ENCODE data around the gene BAIAP2L2.

DNA sequence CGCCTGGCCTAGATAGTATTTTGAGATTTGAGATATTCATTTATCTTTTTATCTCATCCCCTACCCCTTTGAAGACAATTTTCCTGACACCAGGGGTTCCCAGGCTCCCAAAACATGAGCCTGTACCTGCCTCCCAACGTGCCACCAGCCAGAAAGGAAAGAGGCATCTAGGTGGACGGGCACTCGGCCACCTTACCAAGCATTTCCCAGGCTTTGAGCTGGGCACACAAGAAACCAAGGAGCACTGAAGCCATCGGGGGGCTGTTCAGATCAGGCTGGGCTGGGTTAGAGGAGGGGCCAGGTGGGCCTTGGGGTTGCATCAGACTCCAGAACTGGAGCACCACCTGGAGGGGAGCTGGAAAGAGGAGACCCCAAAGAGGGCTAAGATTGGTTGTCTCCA is 28.5 kb upstream of the BAIAP2L2 start:
- TF ChIP-seq ZFP36 (IDR thresholded peaks at IDR 0.05; ENCODE audit: borderline replicate concordance, partially characterized antibody) = no peak
- TF ChIP-seq, protein P1, sequence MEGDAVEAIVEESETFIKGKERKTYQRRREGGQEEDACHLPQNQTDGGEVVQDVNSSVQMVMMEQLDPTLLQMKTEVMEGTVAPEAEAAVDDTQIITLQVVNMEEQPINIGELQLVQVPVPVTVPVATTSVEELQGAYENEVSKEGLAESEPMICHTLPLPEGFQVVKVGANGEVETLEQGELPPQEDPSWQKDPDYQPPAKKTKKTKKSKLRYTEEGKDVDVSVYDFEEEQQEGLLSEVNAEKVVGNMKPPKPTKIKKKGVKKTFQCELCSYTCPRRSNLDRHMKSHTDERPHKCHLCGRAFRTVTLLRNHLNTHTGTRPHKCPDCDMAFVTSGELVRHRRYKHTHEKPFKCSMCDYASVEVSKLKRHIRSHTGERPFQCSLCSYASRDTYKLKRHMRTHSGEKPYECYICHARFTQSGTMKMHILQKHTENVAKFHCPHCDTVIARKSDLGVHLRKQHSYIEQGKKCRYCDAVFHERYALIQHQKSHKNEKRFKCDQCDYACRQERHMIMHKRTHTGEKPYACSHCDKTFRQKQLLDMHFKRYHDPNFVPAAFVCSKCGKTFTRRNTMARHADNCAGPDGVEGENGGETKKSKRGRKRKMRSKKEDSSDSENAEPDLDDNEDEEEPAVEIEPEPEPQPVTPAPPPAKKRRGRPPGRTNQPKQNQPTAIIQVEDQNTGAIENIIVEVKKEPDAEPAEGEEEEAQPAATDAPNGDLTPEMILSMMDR (IDR thresholded peaks at IDR 0.05) = no peak

Measured in A549 (cell line).